CD14-positive monocyte (primary cell): ENCODE data around the gene ZNF737. TPM values are rescaled to one million over a fixed set of nuclear protein-coding genes. Genes with fewer than 3 reads are reported as not detected.

Experiments
- DNase-seq, 3 donors: peaks; one replicate each; pipeline ENCODE4 v3.0.0-alpha.2; 2011 to 2022
- H2AFZ ChIP-seq: 2 replicates; pipeline ENCODE4 v1.6.0; 2012; ENCODE audit warnings: mild to moderate bottlenecking, low read depth, low read length, inconsistent platforms; ENCODE audit not compliant: insufficient read depth, poor library complexity, severe bottlenecking
- H3K27ac ChIP-seq, 2 donors: 1 replicate in 1 of 2; 2 replicates in 1 of 2; pipeline ENCODE4 v1.5.1; 2012 to 2013; ENCODE audit warnings: low read length in 2 of 2, control low read depth in 1 of 2, inconsistent platforms in 1 of 2, low read depth in 1 of 2, mild to moderate bottlenecking in 1 of 2
- H3K27me3 ChIP-seq, 2 donors: one replicate each; pipeline versions ENCODE4 v1.6.0 to v1.6.1; 2011 to 2013; ENCODE audit warnings: low read length in 2 of 2; ENCODE audit not compliant: control insufficient read depth in 2 of 2, insufficient read depth in 2 of 2
- H3K36me3 ChIP-seq, 2 donors: replicated peaks in 1 of 2; 1 replicate in 1 of 2; 2 replicates in 1 of 2; pipeline versions ENCODE4 v1.5.1 to v1.6.1; 2012 to 2013; ENCODE audit warnings: low read length in 2 of 2, control low read depth in 1 of 2, inconsistent platforms in 1 of 2, mild to moderate bottlenecking in 1 of 2; ENCODE audit not compliant: insufficient read depth in 2 of 2, control insufficient read depth in 1 of 2
- H3K4me1 ChIP-seq, 2 donors: 1 replicate in 1 of 2; 2 replicates in 1 of 2; pipeline versions ENCODE4 v1.5.1 to v1.6.1; 2012 to 2013; ENCODE audit warnings: low read length in 2 of 2, control low read depth in 1 of 2, inconsistent platforms in 1 of 2, mild to moderate bottlenecking in 1 of 2, moderate library complexity in 1 of 2; ENCODE audit not compliant: insufficient read depth in 2 of 2, control insufficient read depth in 1 of 2
- H3K4me2 ChIP-seq: replicated peaks from 2 replicates; pipeline ENCODE3; 2012; ENCODE audit warnings: low read length, moderate library complexity, mild to moderate bottlenecking; ENCODE audit not compliant: poor library complexity, severe bottlenecking; ENCODE audit errors: extremely low read depth
- H3K4me3 ChIP-seq, 3 experiments: fragments of 200-600 bp in 1 of 3; sonication (generic) in 1 of 3; replicated peaks in 1 of 3; 1 replicate in 2 of 3; 2 replicates in 1 of 3; pipeline ENCODE4 v1.5.1; 2011 to 2013; ENCODE audit warnings: low read length in 3 of 3, mild to moderate bottlenecking in 3 of 3, control low read depth in 2 of 3, low read depth in 2 of 3, inconsistent platforms in 1 of 3, moderate library complexity in 1 of 3
- H3K79me2 ChIP-seq: 2 replicates; pipeline ENCODE4 v1.6.0; 2012; ENCODE audit warnings: mild to moderate bottlenecking, control low read depth, inconsistent platforms, low read length, moderate library complexity; ENCODE audit not compliant: insufficient read depth
- H3K9ac ChIP-seq: 2 replicates; pipeline ENCODE4 v1.6.0; 2017; ENCODE audit warnings: low read length, mild to moderate bottlenecking; ENCODE audit not compliant: insufficient read depth, poor library complexity, severe bottlenecking
- H3K9me3 ChIP-seq, 2 donors: replicated peaks in 1 of 2; 1 replicate in 1 of 2; 2 replicates in 1 of 2; pipeline versions ENCODE4 v1.5.1 to v1.6.1; 2012 to 2013; ENCODE audit warnings: low read length in 2 of 2, control low read depth in 1 of 2; ENCODE audit not compliant: control insufficient read depth in 1 of 2, insufficient read depth in 1 of 2
- H4K20me1 ChIP-seq: 2 replicates; pipeline ENCODE4 v1.6.0; 2012; ENCODE audit warnings: mild to moderate bottlenecking, low read length, control low read depth, moderate library complexity; ENCODE audit not compliant: insufficient read depth
- H3K27ac Mint-ChIP-seq, 7 donors: one replicate each; pipeline ENCODE4 v1.8.0; 2020; ENCODE audit warnings: mild to moderate bottlenecking in 7 of 7, mixed read lengths in 7 of 7, moderate library complexity in 6 of 7, inconsistent platforms in 2 of 7
- H3K27me3 Mint-ChIP-seq, 3 donors: one replicate each; pipeline ENCODE4 v1.8.0; 2021 to 2022; ENCODE audit warnings: low read depth in 3 of 3, mild to moderate bottlenecking in 3 of 3, mixed read lengths in 3 of 3, moderate library complexity in 3 of 3, inconsistent platforms in 1 of 3
- H3K36me3 Mint-ChIP-seq, 2 donors: one replicate each; pipeline ENCODE4 v1.8.0; 2020; ENCODE audit warnings: mixed read lengths in 2 of 2, inconsistent platforms in 1 of 2, mild to moderate bottlenecking in 1 of 2
- H3K4me1 Mint-ChIP-seq: one replicate; pipeline ENCODE4 v1.8.0; 2020; ENCODE audit warnings: mild to moderate bottlenecking, mixed read lengths
- H3K4me3 Mint-ChIP-seq, 2 donors: one replicate each; pipeline ENCODE4 v1.8.0; 2020; ENCODE audit warnings: mild to moderate bottlenecking in 2 of 2, mixed read lengths in 2 of 2, moderate library complexity in 1 of 2
- H3K9me3 Mint-ChIP-seq, 7 donors: one replicate each; pipeline ENCODE4 v1.8.0; 2020 to 2022; ENCODE audit warnings: mixed read lengths in 7 of 7, mild to moderate bottlenecking in 6 of 7, moderate library complexity in 6 of 7, inconsistent platforms in 2 of 7
- CTCF ChIP-seq: fragments of 200-600 bp; IDR thresholded peaks from one replicate; pipeline ENCODE4 v1.8.0; 2022; ENCODE audit warnings: antibody characterized with exemption, mild to moderate bottlenecking
- WGBS: methylation state at CpG from one replicate; pipeline ENCODE4 v1.1.5; 2013; ENCODE audit warnings: missing lambda C conversion rate; ENCODE audit not compliant: insufficient coverage; 5-methylcytosine and 5-hydroxymethylcytosine counted together
- intact Hi-C, 2 donors: fragments of 100-400 bp; cut with micrococcal nuclease; formaldehyde crosslinking; loops; one replicate each; pipeline versions ENCODE4 v1.15.0 to v1.15.1; 2023
- polyA plus RNA-seq, 3 donors: library from polyadenylated mRNA; depleted of rRNA in 1 of 3; unstranded in 2 of 3; stranded (reverse) in 1 of 3; fragments of 300-500 nt in 2 of 3; fragments of >200 nt in 1 of 3; fragmentation: Illumina TruSeq in 2 of 3; gene quantifications; 1 replicate in 2 of 3; 2 replicates in 1 of 3; pipeline ENCODE4 v1.2.3, GENCODE V29; 2012 to 2021

The ZNF737 gene
- polyA plus RNA-seq, 3 donors: 0.06 to 0.61 (median 0.44) TPM

DNA sequence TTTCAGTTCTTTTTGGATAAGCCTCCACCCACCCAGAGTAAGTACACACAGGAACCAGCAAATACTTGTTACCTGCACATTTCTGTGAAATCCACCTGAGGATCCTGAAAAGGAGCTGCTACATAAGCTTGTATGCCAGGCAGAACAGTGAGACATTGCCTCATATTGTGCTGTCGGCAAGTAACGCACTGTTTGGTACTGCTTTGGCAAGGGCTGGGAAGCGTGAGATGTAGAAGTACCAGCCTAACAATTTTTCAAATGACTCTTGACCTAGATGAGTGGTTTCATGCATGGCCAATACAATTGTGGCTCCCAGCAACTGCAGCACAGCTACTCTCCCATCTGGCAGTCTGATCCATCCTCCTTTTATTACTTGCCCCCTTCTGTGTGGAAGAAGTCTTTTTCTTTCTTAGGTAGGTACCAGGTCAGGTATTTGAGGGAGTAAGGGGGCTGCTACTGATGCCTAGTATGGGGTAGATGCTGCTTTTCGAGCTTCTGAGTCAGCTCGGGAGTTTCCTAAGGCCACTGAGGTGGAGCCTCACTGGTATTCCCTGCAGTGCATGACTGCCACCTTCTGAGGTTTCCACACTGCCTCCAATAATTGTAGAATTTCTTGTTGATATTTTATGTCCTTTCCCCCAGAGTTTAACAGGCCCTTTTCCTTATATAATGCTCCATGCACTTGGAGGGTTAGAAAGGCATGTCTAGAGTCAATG, 52.2 kb downstream of the ZNF737 start:
- H3K36me3 ChIP-seq: no peaks in the 10 kb centered on the region
- no peak overlapping the region for H3K4me3 ChIP-seq
- TF ChIP-seq CTCF: no peak
- intact Hi-C loops: no loop called here
- no peaks in the 10 kb centered on the region for H3K27me3 ChIP-seq
- DNase-seq: no peak
- no peak overlapping the region for H2AFZ ChIP-seq
- H3K27ac ChIP-seq: no peak overlapping the region
- H3K27ac Mint-ChIP-seq: no peak overlapping the region
- no peaks in the 10 kb centered on the region for H3K79me2 ChIP-seq
- H3K4me3 Mint-ChIP-seq: no peak overlapping the region
- no peaks in the 10 kb centered on the region for H3K4me1 Mint-ChIP-seq
- WGBS: 90% methylated on average over 4 of the region's 5 CpGs
- no peaks in the 10 kb centered on the region for H3K27me3 Mint-ChIP-seq
- no peak overlapping the region for H3K4me2 ChIP-seq
- H3K9me3 ChIP-seq: peaks cover 46 to 73% of the 10 kb centered on the region in 2 donors
- no peaks in the 10 kb centered on the region for H3K4me1 ChIP-seq
- no peaks in the 10 kb centered on the region for H3K36me3 Mint-ChIP-seq
- no peaks in the 10 kb centered on the region for H4K20me1 ChIP-seq
- peaks cover 36 to 78% (median 67%) of the 10 kb centered on the region in 7 donors for H3K9me3 Mint-ChIP-seq
- H3K9ac ChIP-seq: no peak overlapping the region

DNA sequence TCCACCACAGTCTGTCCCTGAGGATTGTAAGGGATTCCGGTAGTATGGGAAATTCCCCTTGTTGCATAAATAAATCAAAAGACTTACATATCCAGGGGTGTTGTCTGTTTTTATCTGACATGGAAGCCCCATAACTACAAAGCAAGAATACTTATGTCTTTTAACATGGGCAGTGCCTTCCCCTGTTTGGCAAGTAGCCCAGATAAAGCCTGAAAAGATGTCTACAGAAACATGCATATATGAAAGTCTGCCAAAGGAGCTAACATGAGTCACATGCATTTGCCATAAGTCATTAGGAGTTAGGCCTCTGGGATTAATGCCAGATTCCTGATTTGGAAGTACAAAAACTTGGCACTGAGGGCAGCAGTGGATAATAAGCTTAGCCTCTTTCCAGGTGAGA, 62.1 kb downstream of the ZNF737 start:
- H3K4me1 Mint-ChIP-seq: no peaks in the 10 kb centered on the region
- no peaks in the 10 kb centered on the region for H3K27me3 Mint-ChIP-seq
- no peak overlapping the region for H3K27ac ChIP-seq
- no peaks in the 10 kb centered on the region for H3K79me2 ChIP-seq
- no peak overlapping the region for H2AFZ ChIP-seq
- no peak overlapping the region for H3K4me3 ChIP-seq
- H3K4me1 ChIP-seq: no peaks in the 10 kb centered on the region
- intact Hi-C loops: no loop called here
- H3K9me3 Mint-ChIP-seq: peaks cover 22 to 71% (median 52%) of the 10 kb centered on the region in 7 donors
- H3K9me3 ChIP-seq: peaks cover 34 to 40% of the 10 kb centered on the region in 2 donors
- no peaks in the 10 kb centered on the region for H3K36me3 Mint-ChIP-seq
- WGBS: no CpG with 5 or more reads among the region's 1 CpG
- no peaks in the 10 kb centered on the region for H3K36me3 ChIP-seq
- TF ChIP-seq CTCF: no peak
- no peaks in the 10 kb centered on the region for H4K20me1 ChIP-seq
- no peak overlapping the region for H3K4me2 ChIP-seq
- DNase-seq: no peak
- H3K4me3 Mint-ChIP-seq: no peak overlapping the region
- no peak overlapping the region for H3K9ac ChIP-seq
- H3K27me3 ChIP-seq: no peaks in the 10 kb centered on the region
- no peak overlapping the region for H3K27ac Mint-ChIP-seq

Other genes with a start within 250 kb of the ZNF737 start
- 1 to 10 TPM in 1 of 3 donors, under 1 TPM in 2; 0.24 to 1.4 (median 0.40) TPM for gene ZNF626, start 95.8 kb upstream of the ZNF737 start, polyA plus RNA-seq
- gene ZNF66, start 210.5 kb upstream of the ZNF737 start, polyA plus RNA-seq: 1 to 10 TPM in 1 of 3 donors, under 1 TPM in 2; 0.83 to 1.3 (median 0.95) TPM